SJSA1 (cell line): ENCODE measurements around the gene DMAP1. TPM values are rescaled to one million over a fixed set of nuclear protein-coding genes. Genes with fewer than 3 reads are reported as not detected.

ENCODE experiments used
- DNase-seq, 2 experiments: peaks; one replicate each; pipeline ENCODE4 v3.0.0-alpha.2; 2015 to 2020; ENCODE audit warnings: low spot score in 2 of 2, low read depth in 1 of 2
- H3K27ac ChIP-seq: fragments of 250-450 bp; sonication (Bioruptor Pico); 2 replicates; pipeline ENCODE4 v1.5.1; 2020; ENCODE audit warnings: mild to moderate bottlenecking, moderate library complexity
- H3K27me3 ChIP-seq: fragments of 250-450 bp; sonication (Bioruptor Pico); replicated peaks from 2 replicates; pipeline ENCODE4 v1.5.1; 2020; ENCODE audit warnings: mild to moderate bottlenecking, moderate library complexity
- H3K36me3 ChIP-seq: fragments of 250-450 bp; sonication (Bioruptor Pico); 2 replicates; pipeline ENCODE4 v1.5.1; 2020; ENCODE audit warnings: mild to moderate bottlenecking
- H3K4me1 ChIP-seq: fragments of 250-450 bp; sonication (Bioruptor Pico); replicated peaks from 2 replicates; pipeline ENCODE4 v1.6.1; 2021; ENCODE audit warnings: mild to moderate bottlenecking
- H3K4me3 ChIP-seq: fragments of 250-450 bp; sonication (Bioruptor Pico); 2 replicates; pipeline ENCODE4 v1.5.1; 2020; ENCODE audit warnings: mild to moderate bottlenecking
- H3K9me3 ChIP-seq: fragments of 250-450 bp; sonication (Bioruptor Pico); replicated peaks from 2 replicates; pipeline ENCODE4 v1.5.1; 2020; ENCODE audit warnings: mild to moderate bottlenecking
- total RNA-seq: library from RNA; depleted of rRNA; stranded (reverse); fragments of >200 nt; shearing (Covaris generic); gene quantifications from 2 replicates; pipeline ENCODE4 v1.2.3, GENCODE V29; 2014; rRNA removed

DMAP1 gene
- total RNA-seq, 1 experiment from 2014 or later, result 9.9 TPM

- Histone ChIP-seq H3K9me3 (no peaks in the 10 kb centered on the region), H3K36me3 (no peaks in the 10 kb centered on the region), H3K4me1 (no peaks in the 10 kb centered on the region), H3K27ac (no peak overlapping the region), H3K27me3 (no peaks in the 10 kb centered on the region), H3K4me3 (no peak overlapping the region)
- no peak for DNase-seq
Measured at GRCh38 chr1:44266400-44267344, 53.4 kb downstream of the DMAP1 start.

GRCh38 chr1:44267438-44267837 is 54.2 kb downstream of the DMAP1 start:
- Histone ChIP-seq H3K4me3 (no peak overlapping the region), H3K9me3 (no peaks in the 10 kb centered on the region), H3K36me3 (no peaks in the 10 kb centered on the region), H3K27ac (no peak overlapping the region), H3K27me3 (no peaks in the 10 kb centered on the region), H3K4me1 (no peaks in the 10 kb centered on the region)
- DNase-seq, result no peak

- Histone ChIP-seq H3K4me3 (no peak overlapping the region), H3K9me3 (no peaks in the 10 kb centered on the region), H3K27ac (no peak overlapping the region), H3K36me3 (no peaks in the 10 kb centered on the region), H3K27me3 (no peaks in the 10 kb centered on the region), H3K4me1 (no peaks in the 10 kb centered on the region)
- no peak for DNase-seq
Measured at GRCh38 chr1:44268054-44268453, 54.8 kb downstream of the DMAP1 start.

Other genes starting within 250 kb of the DMAP1 start
- gene DPH2, start 243.5 kb upstream of the DMAP1 start, total RNA-seq, result 20.3 and 50.3 TPM in 2 replicates
- 154 and 235 TPM in 2 replicates for gene ATP6V0B, start 238.5 kb upstream of the DMAP1 start, total RNA-seq
- 70.2 and 81.8 TPM in 2 replicates for gene B4GALT2, start 234.3 kb upstream of the DMAP1 start, total RNA-seq
- gene CCDC24, start 221.9 kb upstream of the DMAP1 start, total RNA-seq, result 1.7 and 4.1 TPM in 2 replicates
- gene SLC6A9, start 182.0 kb upstream of the DMAP1 start, total RNA-seq, result 0.66 and 1.4 TPM in 2 replicates
- not detected in 2 replicates for gene KLF17, start 94.7 kb upstream of the DMAP1 start, total RNA-seq
- gene KLF18, start 71.8 kb upstream of the DMAP1 start, total RNA-seq, result not detected in 2 replicates
- 64.6 and 68.9 TPM in 2 replicates for gene ERI3, start 141.8 kb downstream of the DMAP1 start, total RNA-seq
- gene RNF220, start 191.8 kb downstream of the DMAP1 start, total RNA-seq, result 70.5 and 75.0 TPM in 2 replicates